Progenitor cell of endocrine pancreas (in vitro differentiated cells): ENCODE results near the gene NIPAL4. TPM values are rescaled to one million over a fixed set of nuclear protein-coding genes. Genes with fewer than 3 reads are reported as not detected.

ENCODE experiments used
- DNase-seq: peaks from one replicate; pipeline ENCODE4 v3.0.0; 2021; ENCODE audit warnings: low spot score; ENCODE audit not compliant: unreplicated experiment
- H3K27ac Mint-ChIP-seq: 2 replicates; pipeline ENCODE4 v1.8.0; 2021; ENCODE audit warnings: mild to moderate bottlenecking, moderate library complexity, mixed read lengths
- H3K27me3 Mint-ChIP-seq: 2 replicates; pipeline ENCODE4 v1.8.0; 2021; ENCODE audit warnings: mixed read lengths
- H3K36me3 Mint-ChIP-seq: 2 replicates; pipeline ENCODE4 v1.8.0; 2022; ENCODE audit warnings: mixed read lengths; ENCODE audit not compliant: insufficient read depth
- H3K4me1 Mint-ChIP-seq: 2 replicates; pipeline ENCODE4 v1.8.0; 2021; ENCODE audit warnings: low read depth, mixed read lengths
- H3K4me3 Mint-ChIP-seq: 2 replicates; pipeline ENCODE4 v1.8.0; 2021; ENCODE audit warnings: low read depth, mild to moderate bottlenecking, moderate library complexity, mixed read lengths
- H3K9me3 Mint-ChIP-seq: 2 replicates; pipeline ENCODE4 v1.8.0; 2021; ENCODE audit warnings: low read depth, mixed read lengths
- total RNA-seq: library from RNA; stranded (reverse); gene quantifications from 2 replicates; pipeline ENCODE4 v1.2.1, GENCODE V29; 2021
- TF ChIP-seq, protein P1 (sequence below): fragments of 200-600 bp; sonication (generic); IDR thresholded peaks from one replicate; pipeline ENCODE4 v1.5.0; 2021; ENCODE audit warnings: antibody characterized with exemption, mild to moderate bottlenecking; ENCODE audit not compliant: unreplicated experiment

NIPAL4 gene
- total RNA-seq, 1 donor from 2014 or later = not detected

DNA sequence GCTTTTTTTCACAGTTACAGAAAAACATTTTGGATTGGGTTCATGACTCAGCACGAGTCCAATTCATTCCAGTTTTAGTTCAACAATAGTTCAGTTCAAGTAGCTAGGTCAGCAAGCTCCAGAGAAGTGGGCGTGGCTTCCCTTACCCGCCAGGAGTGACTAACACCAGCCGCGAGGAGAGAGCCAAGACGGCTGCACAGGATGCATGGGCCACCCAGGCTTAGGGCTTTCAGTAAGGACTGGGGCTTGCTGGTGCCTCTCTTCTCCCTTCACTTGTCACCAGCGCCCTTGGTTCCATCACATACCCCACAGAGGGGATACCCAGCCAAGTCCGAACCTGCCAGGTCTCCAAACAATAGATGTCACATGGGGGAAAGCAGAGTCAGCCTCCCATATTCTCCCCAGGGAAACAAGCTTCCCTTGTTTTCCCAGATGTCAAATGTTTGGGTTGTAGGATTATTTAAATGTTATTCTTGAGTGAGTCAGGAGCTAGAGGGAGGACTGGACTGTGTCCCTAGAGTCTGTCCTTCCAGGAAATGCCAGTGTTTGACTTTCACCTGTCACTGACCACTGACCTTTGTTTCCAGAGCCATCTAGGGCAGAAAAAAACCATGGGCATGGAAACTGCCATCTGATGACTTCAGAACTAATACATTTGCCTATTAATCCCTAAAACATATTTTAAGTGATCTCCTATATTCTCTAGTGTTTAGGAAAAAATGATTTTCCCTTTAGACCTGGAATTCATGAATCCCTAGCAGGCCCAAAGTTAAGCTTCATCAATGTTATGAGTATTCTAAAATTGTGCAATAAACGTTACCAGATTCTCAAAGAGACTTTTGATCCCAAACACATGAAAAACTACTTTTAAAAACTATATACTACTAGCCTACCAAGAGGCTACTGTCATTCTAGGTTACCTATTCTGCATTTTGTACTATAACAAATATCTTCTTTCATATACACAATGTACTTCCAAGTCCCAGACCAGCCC lies 51.9 kb downstream of the NIPAL4 start:
- DNase-seq = no peak
- H3K4me3 Mint-ChIP-seq = no peak overlapping the region
- H3K27me3 Mint-ChIP-seq = no peaks in the 10 kb centered on the region
- TF ChIP-seq, protein P1, sequence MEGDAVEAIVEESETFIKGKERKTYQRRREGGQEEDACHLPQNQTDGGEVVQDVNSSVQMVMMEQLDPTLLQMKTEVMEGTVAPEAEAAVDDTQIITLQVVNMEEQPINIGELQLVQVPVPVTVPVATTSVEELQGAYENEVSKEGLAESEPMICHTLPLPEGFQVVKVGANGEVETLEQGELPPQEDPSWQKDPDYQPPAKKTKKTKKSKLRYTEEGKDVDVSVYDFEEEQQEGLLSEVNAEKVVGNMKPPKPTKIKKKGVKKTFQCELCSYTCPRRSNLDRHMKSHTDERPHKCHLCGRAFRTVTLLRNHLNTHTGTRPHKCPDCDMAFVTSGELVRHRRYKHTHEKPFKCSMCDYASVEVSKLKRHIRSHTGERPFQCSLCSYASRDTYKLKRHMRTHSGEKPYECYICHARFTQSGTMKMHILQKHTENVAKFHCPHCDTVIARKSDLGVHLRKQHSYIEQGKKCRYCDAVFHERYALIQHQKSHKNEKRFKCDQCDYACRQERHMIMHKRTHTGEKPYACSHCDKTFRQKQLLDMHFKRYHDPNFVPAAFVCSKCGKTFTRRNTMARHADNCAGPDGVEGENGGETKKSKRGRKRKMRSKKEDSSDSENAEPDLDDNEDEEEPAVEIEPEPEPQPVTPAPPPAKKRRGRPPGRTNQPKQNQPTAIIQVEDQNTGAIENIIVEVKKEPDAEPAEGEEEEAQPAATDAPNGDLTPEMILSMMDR = no peak
- H3K36me3 Mint-ChIP-seq = peaks cover 6% of the 10 kb centered on the region
- H3K9me3 Mint-ChIP-seq = no peaks in the 10 kb centered on the region
- H3K27ac Mint-ChIP-seq = no peak overlapping the region
- H3K4me1 Mint-ChIP-seq = no peaks in the 10 kb centered on the region

DNA sequence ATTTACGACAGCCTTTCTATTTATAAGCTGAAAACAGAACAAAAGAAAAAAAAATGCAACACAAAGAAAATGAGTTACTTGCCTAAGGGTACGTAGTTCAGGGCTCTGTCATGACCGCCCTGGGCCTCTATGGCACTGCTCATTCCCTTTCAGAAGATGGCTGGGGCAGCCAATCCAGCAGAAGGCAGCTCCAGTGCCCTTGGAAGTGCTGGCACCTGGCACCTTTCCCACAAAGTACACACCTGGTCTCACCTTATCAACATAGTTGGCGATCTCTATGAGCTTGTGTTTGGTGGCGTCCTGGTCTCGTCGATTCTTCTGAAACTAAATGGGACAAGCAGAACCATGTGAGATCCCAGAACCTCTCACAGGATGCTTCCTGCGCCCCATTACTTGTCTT lies 53.2 kb downstream of the NIPAL4 start:
- no peaks in the 10 kb centered on the region for H3K4me1 Mint-ChIP-seq
- H3K27ac Mint-ChIP-seq = no peak overlapping the region
- H3K36me3 Mint-ChIP-seq = peaks cover 6% of the 10 kb centered on the region

DNA sequence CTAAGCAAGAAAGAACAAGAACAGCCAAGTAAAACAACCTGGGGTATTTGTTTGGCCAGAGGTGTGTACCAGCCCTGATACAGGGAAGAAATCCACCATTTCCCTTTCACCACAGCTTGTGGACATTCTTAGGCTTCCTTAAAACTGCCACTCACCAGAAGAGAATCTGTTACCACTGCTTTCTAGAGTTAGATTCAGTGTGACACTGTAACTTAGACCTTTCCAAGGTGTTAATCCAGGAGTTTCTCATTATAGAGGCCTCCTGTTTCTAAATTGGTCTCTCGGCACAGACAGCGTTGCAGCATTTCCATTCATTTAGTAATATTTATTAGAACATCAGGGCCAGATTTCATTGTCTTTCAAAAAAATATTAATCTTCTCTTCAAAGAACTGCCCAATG lies 55.0 kb downstream of the NIPAL4 start:
- Mint-ChIP-seq H3K4me1 (no peaks in the 10 kb centered on the region), H3K27me3 (no peaks in the 10 kb centered on the region), H3K27ac (no peak overlapping the region), H3K9me3 (no peaks in the 10 kb centered on the region), H3K36me3 (peaks cover 6% of the 10 kb centered on the region), H3K4me3 (no peak overlapping the region)
- no peak for DNase-seq
- TF ChIP-seq, protein P1 = no peak

More for the DNA sequence above, 53.2 kb downstream of the NIPAL4 start:
- H3K4me3 Mint-ChIP-seq = no peak overlapping the region
- no peaks in the 10 kb centered on the region for H3K27me3 Mint-ChIP-seq
- DNase-seq = no peak
- H3K9me3 Mint-ChIP-seq = no peaks in the 10 kb centered on the region
- TF ChIP-seq, protein P1 = no peak

DNA sequence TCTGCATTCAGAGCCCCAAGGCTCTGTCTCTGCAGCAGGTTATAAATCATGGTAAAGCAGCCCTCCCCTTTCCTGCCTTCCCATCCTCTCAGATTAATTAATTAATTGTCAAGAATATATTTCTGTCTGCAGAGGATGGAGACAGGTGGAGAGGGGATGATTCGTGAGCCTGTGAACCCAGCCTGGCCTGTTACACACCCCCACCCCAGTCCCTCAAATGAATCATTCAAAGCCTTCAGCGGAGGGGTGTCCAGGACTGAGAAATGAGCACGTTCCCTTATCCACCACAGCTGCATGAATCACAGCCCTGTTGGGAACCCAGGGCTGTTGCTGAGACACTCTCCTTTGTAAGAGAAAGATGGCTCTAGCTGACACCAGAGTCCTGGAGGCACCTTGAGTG lies 56.0 kb downstream of the NIPAL4 start:
- TF ChIP-seq, protein P1 = no peak
- no peaks in the 10 kb centered on the region for H3K9me3 Mint-ChIP-seq
- H3K4me1 Mint-ChIP-seq = no peaks in the 10 kb centered on the region
- no peak overlapping the region for H3K4me3 Mint-ChIP-seq
- DNase-seq = no peak
- H3K27me3 Mint-ChIP-seq = no peaks in the 10 kb centered on the region
- no peak overlapping the region for H3K27ac Mint-ChIP-seq
- peaks cover 3% of the 10 kb centered on the region for H3K36me3 Mint-ChIP-seq

DNA sequence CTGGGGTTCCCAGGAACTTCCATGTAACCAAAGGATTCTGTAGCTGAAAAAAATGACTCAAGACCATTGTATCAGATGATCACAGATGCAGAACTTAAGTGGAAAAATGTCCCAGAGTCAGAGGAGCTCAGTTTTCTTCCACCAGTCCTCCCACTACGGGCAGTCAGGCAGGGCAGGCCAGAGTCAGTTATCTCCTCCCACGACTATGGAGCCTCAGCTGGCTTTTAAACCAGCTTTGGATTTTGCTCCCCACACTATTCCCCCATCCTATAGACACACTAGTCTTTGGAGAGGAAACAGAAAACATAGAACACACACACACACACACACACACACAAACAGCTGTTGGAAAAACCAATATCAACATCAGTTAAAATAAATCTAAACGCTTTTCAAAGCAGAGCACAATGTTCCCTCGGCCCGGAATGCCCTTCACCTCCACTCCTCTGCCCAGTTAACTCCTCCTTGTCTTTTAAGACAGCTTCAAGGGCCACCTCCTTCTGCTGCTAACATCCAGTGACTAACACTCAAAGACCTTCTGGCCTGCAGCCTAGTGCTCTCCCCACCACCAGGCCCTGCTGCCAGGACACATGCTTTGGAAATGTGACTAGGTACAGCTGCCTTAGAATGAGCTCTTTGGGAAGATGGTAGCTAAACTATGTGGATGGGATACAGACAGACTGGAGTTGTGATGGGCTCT lies 56.8 kb downstream of the NIPAL4 start:
- TF ChIP-seq, protein P1 = no peak
- peaks cover 3% of the 10 kb centered on the region for H3K36me3 Mint-ChIP-seq
- no peaks in the 10 kb centered on the region for H3K27me3 Mint-ChIP-seq
- H3K4me1 Mint-ChIP-seq = no peaks in the 10 kb centered on the region
- no peak overlapping the region for H3K4me3 Mint-ChIP-seq
- no peak overlapping the region for H3K27ac Mint-ChIP-seq
- no peak for DNase-seq
- no peaks in the 10 kb centered on the region for H3K9me3 Mint-ChIP-seq
